Panc1 (cell line): Measurements from ENCODE around the gene MYO18A. TPM values are rescaled to one million over a fixed set of nuclear protein-coding genes. Genes with fewer than 3 reads are reported as not detected.

Experiments
- ATAC-seq: fragments of 200-7000 bp; cut with Tn5 transposase; 2 replicates; pipeline ENCODE4 v1.9.1; 2020; ENCODE audit warnings: mild to moderate bottlenecking, moderate library complexity
- BruUV-seq: library from RNA; stranded (reverse); fragments of 400-500 nt; replicated peaks from 2 replicates; lab custom pipeline; 2021; lab: Mats Ljungman, UMichigan
- CTCF ChIA-PET: fragments of 300-600 bp; sonication (Branson Sonifier 250); formaldehyde crosslinking; loops from one replicate; lab custom pipeline; 2022; ENCODE audit warnings: antibody characterized with exemption; lab: Charles Lee
- POLR2A ChIA-PET: fragments of 300-600 bp; sonication (Branson Sonifier 250); formaldehyde crosslinking; loops from one replicate; lab custom pipeline; 2022; ENCODE audit warnings: antibody characterized with exemption; lab: Charles Lee
- DNase-seq: peaks from one replicate; pipeline ENCODE4 v3.0.0-alpha.2; 2010; ENCODE audit warnings: low read depth, low spot score
- H3K27ac ChIP-seq: 2 replicates; pipeline ENCODE4 v1.5.1; 2011; ENCODE audit warnings: mild to moderate bottlenecking, low read length, inconsistent platforms
- H3K27me3 ChIP-seq: fragments of 200-500 bp; sonication (Bioruptor generic); 2 replicates; pipeline ENCODE4 v1.6.0; 2014; ENCODE audit warnings: low read length, inconsistent platforms; ENCODE audit not compliant: control insufficient read depth, insufficient read depth
- H3K36me3 ChIP-seq: fragments of 200-500 bp; sonication (Bioruptor generic); 2 replicates; pipeline ENCODE4 v1.5.1; 2014; ENCODE audit warnings: inconsistent platforms, mild to moderate bottlenecking, low read length, moderate library complexity; ENCODE audit not compliant: control insufficient read depth, insufficient read depth
- H3K4me1 ChIP-seq: 2 replicates; pipeline ENCODE4 v1.5.1; 2011; ENCODE audit warnings: inconsistent platforms, mild to moderate bottlenecking, low read length, moderate library complexity; ENCODE audit not compliant: control insufficient read depth, insufficient read depth
- H3K4me3 ChIP-seq, 2 experiments: 2 replicates each; pipeline ENCODE4 v1.5.1; 2011 to 2012; ENCODE audit warnings: low read depth in 2 of 2, low read length in 2 of 2, mild to moderate bottlenecking in 2 of 2, inconsistent platforms in 1 of 2, moderate library complexity in 1 of 2
- H3K9me3 ChIP-seq: fragments of 200-500 bp; sonication (Bioruptor generic); 2 replicates; pipeline ENCODE4 v1.5.1; 2014; ENCODE audit warnings: low read depth, mild to moderate bottlenecking, inconsistent platforms, low read length, moderate library complexity; ENCODE audit not compliant: control insufficient read depth, insufficient read depth
- CTCF ChIP-seq: fragments of 450-650 bp; IDR thresholded peaks from 2 replicates; pipeline ENCODE4 v1.5.1; 2017; ENCODE audit warnings: mild to moderate bottlenecking
- POLR2AphosphoS5 ChIP-seq: IDR thresholded peaks from 2 replicates; pipeline ENCODE4 v1.6.1; 2012; ENCODE audit warnings: mild to moderate bottlenecking, low read depth, low read length, moderate library complexity
- SIN3A ChIP-seq: IDR thresholded peaks from 2 replicates; pipeline ENCODE4 v1.6.1; 2012; ENCODE audit warnings: low read depth, mild to moderate bottlenecking, low read length, moderate library complexity, borderline replicate concordance; ENCODE audit not compliant: insufficient read depth
- TCF7L2 ChIP-seq: IDR thresholded peaks from 2 replicates; pipeline ENCODE4 v1.6.1; 2011; ENCODE audit warnings: mild to moderate bottlenecking, low read depth, low read length, inconsistent platforms
- in situ Hi-C: cut with HindIII; loops from 2 replicates; pipeline ENCODE4 v1.10.0; 2016; ENCODE audit warnings: low sequenced_read_pairs, low pct_unique_long_range_greater_than_20kb
- intact Hi-C: fragments of 100-400 bp; cut with micrococcal nuclease; formaldehyde crosslinking; loops from one replicate; pipeline ENCODE4 v1.10.0; 2022; ENCODE audit not compliant: unreplicated experiment
- total RNA-seq: library from RNA; stranded (reverse); gene quantifications from one replicate; pipeline ENCODE4 v1.2.1, GENCODE V29; 2021; ENCODE audit not compliant: unreplicated experiment
- TF ChIP-seq, protein P1 (sequence below), 2 experiments: IDR thresholded peaks; 2 replicates each; pipeline ENCODE4 v1.6.1; 2011 to 2012; ENCODE audit warnings: low read depth in 2 of 2, control low read depth in 1 of 2, low read length in 1 of 2, mild to moderate bottlenecking in 1 of 2, moderate library complexity in 1 of 2; ENCODE audit not compliant: insufficient read depth in 1 of 2

The MYO18A gene
- total RNA-seq, 1 experiment from 2014 or later = 108 TPM

- Histone ChIP-seq H3K4me1 (no peaks in the 10 kb centered on the region), H3K27ac (no peak overlapping the region), H3K4me3 (no peak overlapping the region), H3K9me3 (no peaks in the 10 kb centered on the region), H3K36me3 (no peaks in the 10 kb centered on the region), H3K27me3 (no peaks in the 10 kb centered on the region)
- no TSS peak for BruUV-seq
- POLR2A ChIA-PET = no interaction called here
- ATAC-seq (no peak), DNase-seq (no peak)
- CTCF ChIA-PET = interaction anchor here (0.6 to 0.9 kb wide), 2 partner anchors 18 to 74 kb away, joined by 3 to 4 read pairs; partner anchors contain the start of gene MYO18A
- in situ Hi-C loops = no loop called here
- intact Hi-C loops = no loop called here
- TF ChIP-seq, protein P1, sequence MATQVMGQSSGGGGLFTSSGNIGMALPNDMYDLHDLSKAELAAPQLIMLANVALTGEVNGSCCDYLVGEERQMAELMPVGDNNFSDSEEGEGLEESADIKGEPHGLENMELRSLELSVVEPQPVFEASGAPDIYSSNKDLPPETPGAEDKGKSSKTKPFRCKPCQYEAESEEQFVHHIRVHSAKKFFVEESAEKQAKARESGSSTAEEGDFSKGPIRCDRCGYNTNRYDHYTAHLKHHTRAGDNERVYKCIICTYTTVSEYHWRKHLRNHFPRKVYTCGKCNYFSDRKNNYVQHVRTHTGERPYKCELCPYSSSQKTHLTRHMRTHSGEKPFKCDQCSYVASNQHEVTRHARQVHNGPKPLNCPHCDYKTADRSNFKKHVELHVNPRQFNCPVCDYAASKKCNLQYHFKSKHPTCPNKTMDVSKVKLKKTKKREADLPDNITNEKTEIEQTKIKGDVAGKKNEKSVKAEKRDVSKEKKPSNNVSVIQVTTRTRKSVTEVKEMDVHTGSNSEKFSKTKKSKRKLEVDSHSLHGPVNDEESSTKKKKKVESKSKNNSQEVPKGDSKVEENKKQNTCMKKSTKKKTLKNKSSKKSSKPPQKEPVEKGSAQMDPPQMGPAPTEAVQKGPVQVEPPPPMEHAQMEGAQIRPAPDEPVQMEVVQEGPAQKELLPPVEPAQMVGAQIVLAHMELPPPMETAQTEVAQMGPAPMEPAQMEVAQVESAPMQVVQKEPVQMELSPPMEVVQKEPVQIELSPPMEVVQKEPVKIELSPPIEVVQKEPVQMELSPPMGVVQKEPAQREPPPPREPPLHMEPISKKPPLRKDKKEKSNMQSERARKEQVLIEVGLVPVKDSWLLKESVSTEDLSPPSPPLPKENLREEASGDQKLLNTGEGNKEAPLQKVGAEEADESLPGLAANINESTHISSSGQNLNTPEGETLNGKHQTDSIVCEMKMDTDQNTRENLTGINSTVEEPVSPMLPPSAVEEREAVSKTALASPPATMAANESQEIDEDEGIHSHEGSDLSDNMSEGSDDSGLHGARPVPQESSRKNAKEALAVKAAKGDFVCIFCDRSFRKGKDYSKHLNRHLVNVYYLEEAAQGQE (IDR thresholded peaks at IDR 0.05; ENCODE audit: insufficient read depth in 1 of 2, low read depth in 2 of 2, low read length in 1 of 2) = no peak
- no peak for TF ChIP-seq POLR2AphosphoS5
- TF ChIP-seq SIN3A = no peak
Observed at GRCh38 chr17:29197516-29198272, 17.5 kb upstream of the MYO18A start.

DNA sequence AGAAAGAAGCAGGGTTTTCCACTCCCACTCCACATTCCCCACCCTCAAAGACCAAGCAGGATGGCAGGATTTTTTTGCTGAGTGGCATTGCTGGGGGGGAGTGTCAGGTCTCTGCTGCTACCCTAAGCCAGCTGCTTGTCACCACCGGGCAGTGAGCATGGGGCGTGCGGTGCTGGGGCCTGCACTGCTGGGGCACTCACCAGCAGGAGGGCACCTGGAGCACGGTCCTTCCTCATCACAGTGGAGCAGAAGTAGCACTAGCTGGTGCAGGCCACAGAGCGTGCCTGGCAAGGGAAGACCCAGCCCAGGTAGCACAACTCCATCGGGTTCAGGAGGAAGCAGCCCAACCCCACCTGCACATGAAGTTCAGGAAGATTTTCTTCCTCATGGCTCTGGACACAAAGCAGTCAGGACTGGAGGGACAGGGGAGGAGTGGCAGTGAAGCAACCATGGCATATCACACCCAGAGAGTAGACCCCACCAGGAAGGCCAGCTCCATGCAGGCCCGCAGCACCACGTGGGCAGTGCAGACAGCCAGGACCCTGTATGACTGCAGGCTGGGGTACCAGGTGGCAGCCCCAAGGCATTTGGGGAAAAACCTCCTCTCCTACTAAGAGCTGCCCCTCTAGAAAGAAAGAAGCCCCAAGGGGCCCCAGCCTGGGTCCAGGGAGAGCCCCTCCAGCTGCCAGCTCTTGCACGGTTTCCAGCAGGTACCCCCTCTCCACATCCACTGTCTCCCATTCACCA, 16.7 kb upstream of the MYO18A start:
- Histone ChIP-seq H3K27me3 (no peaks in the 10 kb centered on the region), H3K36me3 (no peaks in the 10 kb centered on the region), H3K4me3 (no peak overlapping the region), H3K9me3 (no peaks in the 10 kb centered on the region), H3K27ac (no peak overlapping the region), H3K4me1 (no peaks in the 10 kb centered on the region)
- DNase-seq = no peak
- BruUV-seq = no TSS peak
- CTCF ChIA-PET = interaction anchor here (0.6 to 0.9 kb wide), 2 partner anchors 17 to 73 kb away, joined by 3 to 4 read pairs; partner anchors contain the start of gene MYO18A
- TF ChIP-seq POLR2AphosphoS5 = no peak
- no peak for TF ChIP-seq SIN3A
- TF ChIP-seq, protein P1 (IDR thresholded peaks at IDR 0.05; ENCODE audit: insufficient read depth in 1 of 2, low read depth in 2 of 2, low read length in 1 of 2) = no peak
- TF ChIP-seq CTCF = no peak
- no peak for TF ChIP-seq TCF7L2
- POLR2A ChIA-PET = no interaction called here
- in situ Hi-C loops (no loop called here), intact Hi-C loops (no loop called here)
- peak; percentile 78 for ATAC-seq
